Liver (tissue), 9 donors: ENCODE results near the gene MEIOC. TPM values are rescaled to one million over a fixed set of nuclear protein-coding genes. Genes with fewer than 3 reads are reported as not detected.
A peak's percentile ranks its signal among the peaks of the same experiment; 100 is the strongest.
"Not testable (repeated sequence)": the region's sequence is repeated elsewhere in the genome, so short reads cannot be mapped to it uniquely, and the experiment has no call there.

Experiments used
- DNase-seq: peaks from one replicate; pipeline ENCODE4 v3.0.0-alpha.2; 2017; ENCODE audit warnings: low spot score
- H3K27ac ChIP-seq, 2 donors: one replicate each; pipeline ENCODE4 v1.7.0; 2013; ENCODE audit warnings: inconsistent platforms in 2 of 2, low read length in 2 of 2, control low read depth in 1 of 2, low read depth in 1 of 2, mild to moderate bottlenecking in 1 of 2
- H3K27me3 ChIP-seq, 4 donors: one replicate each; pipeline versions ENCODE4 v1.6.1 to v1.7.0; 2013; ENCODE audit warnings: low read length in 3 of 4, inconsistent platforms in 1 of 4, mild to moderate bottlenecking in 1 of 4, moderate library complexity in 1 of 4; ENCODE audit not compliant: control insufficient read depth in 4 of 4, insufficient read depth in 4 of 4
- H3K36me3 ChIP-seq, 4 donors: one replicate each; pipeline versions ENCODE4 v1.6.1 to v1.7.0; 2013; ENCODE audit warnings: low read length in 3 of 4, mild to moderate bottlenecking in 3 of 4, low read depth in 1 of 4, moderate library complexity in 1 of 4; ENCODE audit not compliant: control insufficient read depth in 4 of 4, insufficient read depth in 3 of 4
- H3K4me1 ChIP-seq, 4 donors: one replicate each; pipeline versions ENCODE4 v1.6.1 to v1.7.0; 2013; ENCODE audit warnings: low read length in 3 of 4, mild to moderate bottlenecking in 3 of 4, moderate library complexity in 1 of 4; ENCODE audit not compliant: control insufficient read depth in 4 of 4, insufficient read depth in 4 of 4
- H3K4me3 ChIP-seq, 3 donors: one replicate each; pipeline versions ENCODE4 v1.6.1 to v1.7.0; 2013; ENCODE audit warnings: low read length in 3 of 3, control low read depth in 1 of 3, low read depth in 1 of 3, mild to moderate bottlenecking in 1 of 3
- H3K9ac ChIP-seq, 2 donors: one replicate each; pipeline ENCODE4 v1.7.0; 2013; ENCODE audit warnings: low read length in 2 of 2, mild to moderate bottlenecking in 2 of 2, moderate library complexity in 2 of 2, control low read depth in 1 of 2, low read depth in 1 of 2
- H3K9me3 ChIP-seq, 4 donors: one replicate each; pipeline versions ENCODE4 v1.6.1 to v1.7.0; 2013; ENCODE audit warnings: low read length in 3 of 4; ENCODE audit not compliant: control insufficient read depth in 4 of 4
- EGR1 ChIP-seq, 2 donors: IDR thresholded peaks; 2 replicates each; pipeline ENCODE4 v1.6.1; 2016 to 2018; ENCODE audit warnings: antibody characterized with exemption in 2 of 2, low read depth in 2 of 2
- FOXA1 ChIP-seq: IDR thresholded peaks from 2 replicates; pipeline ENCODE4 v1.6.1; 2016; ENCODE audit warnings: antibody characterized with exemption
- HNF4A ChIP-seq, 2 donors: conservative IDR thresholded peaks; 2 replicates each; pipeline ENCODE4 v1.6.1; 2016; ENCODE audit warnings: antibody characterized with exemption in 2 of 2, mild to moderate bottlenecking in 2 of 2
- JUND ChIP-seq, 2 donors: IDR thresholded peaks; 2 replicates each; pipeline ENCODE4 v1.6.1; 2016; ENCODE audit warnings: antibody characterized with exemption in 2 of 2
- RAD21 ChIP-seq, 2 donors: IDR thresholded peaks; 2 replicates each; pipeline ENCODE4 v1.6.1; 2016; ENCODE audit warnings: antibody characterized with exemption in 2 of 2, mild to moderate bottlenecking in 2 of 2
- SP1 ChIP-seq: IDR thresholded peaks from 2 replicates; pipeline ENCODE4 v1.6.1; 2018; ENCODE audit warnings: antibody characterized with exemption, mild to moderate bottlenecking
- TAF1 ChIP-seq: conservative IDR thresholded peaks from 2 replicates; pipeline ENCODE4 v1.6.1; 2016; ENCODE audit warnings: antibody characterized with exemption, mild to moderate bottlenecking
- WGBS: extraction: QIAGEN DNeasy Blood & Tissue Kit; methylation state at CpG from one replicate; pipeline ENCODE4 v1.1.7; 2013; 5-methylcytosine and 5-hydroxymethylcytosine counted together
- polyA plus RNA-seq, 2 donors: library from polyadenylated mRNA; stranded (reverse) in 1 of 2; unstranded in 1 of 2; fragments of 200-250 nt in 1 of 2; fragments of >200 nt in 1 of 2; fragmentation: Nextera tagmentation in 1 of 2; extraction: Ambion mirVana in 1 of 2; gene quantifications; one replicate each; pipeline versions ENCODE4 v1.2.1 to v1.2.3, GENCODE V29; 2013 to 2015
- total RNA-seq, 2 donors: library from RNA; depleted of rRNA; stranded (reverse); fragments of >200 nt; gene quantifications; one replicate each; pipeline ENCODE4 v1.2.3, GENCODE V29; 2014
- TF ChIP-seq, protein P1 (sequence below): fragments of 150-350 bp; IDR thresholded peaks from 2 replicates; pipeline ENCODE4 v1.5.1; 2017; ENCODE audit warnings: improper control_type of control experiment, low read depth, low read length; ENCODE audit not compliant: missing input control
- donor health status: healthy.
- donor health status: healthy.
- donor health status: healthy.
- donor health status: healthy.
- donor health status: healthy.

Gene MEIOC
- total and polyA plus RNA-seq, 4 donors: 0.31 TPM; not detected in 3

DNA sequence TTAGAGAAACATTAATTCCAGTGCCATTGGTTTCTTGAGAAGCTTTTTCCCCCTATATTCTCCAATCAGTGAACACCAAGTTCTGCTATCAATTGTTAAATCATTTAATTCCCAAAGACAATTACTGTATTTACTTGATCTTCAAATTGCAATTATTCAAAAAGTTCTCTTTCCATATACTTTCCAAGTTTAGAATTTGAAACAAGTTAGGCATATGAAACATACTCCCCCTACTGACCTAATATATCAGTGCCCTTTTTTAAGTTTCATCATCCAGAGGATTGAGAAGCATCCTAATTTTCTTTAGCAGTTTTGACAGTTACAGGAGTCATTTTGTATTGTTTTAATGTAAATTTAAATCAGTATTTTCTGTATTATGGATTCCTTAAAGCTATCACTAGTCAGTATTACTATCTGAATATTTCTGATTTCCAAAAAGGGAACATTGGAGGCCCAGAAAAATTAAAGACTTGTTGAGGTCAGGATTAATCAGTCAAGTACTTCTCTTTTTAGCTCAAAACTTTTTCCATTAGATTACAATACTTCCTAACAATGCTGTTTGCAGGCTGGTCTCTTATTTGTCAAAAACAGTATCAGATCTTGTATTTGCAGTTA lies 16.3 kb downstream of the MEIOC start:
- DNase-seq: no peak
- TF ChIP-seq RAD21 (IDR thresholded peaks at IDR 0.05): peak; percentile 55 to 63
- TF ChIP-seq HNF4A (conservative IDR thresholded peaks at IDR 0.05): no peak
- TF ChIP-seq, protein P1, sequence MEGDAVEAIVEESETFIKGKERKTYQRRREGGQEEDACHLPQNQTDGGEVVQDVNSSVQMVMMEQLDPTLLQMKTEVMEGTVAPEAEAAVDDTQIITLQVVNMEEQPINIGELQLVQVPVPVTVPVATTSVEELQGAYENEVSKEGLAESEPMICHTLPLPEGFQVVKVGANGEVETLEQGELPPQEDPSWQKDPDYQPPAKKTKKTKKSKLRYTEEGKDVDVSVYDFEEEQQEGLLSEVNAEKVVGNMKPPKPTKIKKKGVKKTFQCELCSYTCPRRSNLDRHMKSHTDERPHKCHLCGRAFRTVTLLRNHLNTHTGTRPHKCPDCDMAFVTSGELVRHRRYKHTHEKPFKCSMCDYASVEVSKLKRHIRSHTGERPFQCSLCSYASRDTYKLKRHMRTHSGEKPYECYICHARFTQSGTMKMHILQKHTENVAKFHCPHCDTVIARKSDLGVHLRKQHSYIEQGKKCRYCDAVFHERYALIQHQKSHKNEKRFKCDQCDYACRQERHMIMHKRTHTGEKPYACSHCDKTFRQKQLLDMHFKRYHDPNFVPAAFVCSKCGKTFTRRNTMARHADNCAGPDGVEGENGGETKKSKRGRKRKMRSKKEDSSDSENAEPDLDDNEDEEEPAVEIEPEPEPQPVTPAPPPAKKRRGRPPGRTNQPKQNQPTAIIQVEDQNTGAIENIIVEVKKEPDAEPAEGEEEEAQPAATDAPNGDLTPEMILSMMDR: peak; percentile 30
- no peak for TF ChIP-seq FOXA1
- Histone ChIP-seq H3K36me3 (peaks cover 0 to 3% (median 0%) of the 10 kb centered on the region in 4 donors), H3K27me3 (no peaks in the 10 kb centered on the region), H3K27ac (no peak overlapping the region), H3K4me1 (no peaks in the 10 kb centered on the region), H3K9ac (no peak overlapping the region), H3K9me3 (no peaks in the 10 kb centered on the region), H3K4me3 (no peak overlapping the region)

DNA sequence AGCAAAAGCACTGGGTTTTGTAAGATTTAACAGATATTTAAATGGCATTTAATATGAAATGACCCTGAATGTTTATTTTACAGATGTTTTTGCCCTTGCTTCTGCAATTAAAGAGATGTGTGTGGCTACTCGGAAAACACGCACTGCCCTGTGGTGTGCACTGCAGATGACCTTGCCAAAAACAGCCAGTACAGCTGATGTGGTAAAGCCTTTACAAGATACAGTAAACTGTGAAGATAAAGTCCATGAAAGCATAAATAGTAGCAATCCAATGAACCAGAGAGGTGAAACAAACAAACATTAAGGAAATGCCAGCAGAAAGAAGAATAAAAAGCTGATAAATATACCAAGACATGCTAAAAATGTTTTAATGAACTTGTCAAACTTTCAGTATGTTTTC lies 17.6 kb downstream of the MEIOC start:
- Histone ChIP-seq H3K27me3 (no peaks in the 10 kb centered on the region), H3K27ac (no peak overlapping the region), H3K4me3 (no peak overlapping the region), H3K4me1 (no peaks in the 10 kb centered on the region), H3K36me3 (peaks cover 1 to 13% (median 9%) of the 10 kb centered on the region in 4 donors), H3K9me3 (no peaks in the 10 kb centered on the region), H3K9ac (no peak overlapping the region)
- no peak for DNase-seq
- WGBS: 39% methylated on average over 2 of the region's 2 CpGs
- TF ChIP-seq SP1: no peak

DNA sequence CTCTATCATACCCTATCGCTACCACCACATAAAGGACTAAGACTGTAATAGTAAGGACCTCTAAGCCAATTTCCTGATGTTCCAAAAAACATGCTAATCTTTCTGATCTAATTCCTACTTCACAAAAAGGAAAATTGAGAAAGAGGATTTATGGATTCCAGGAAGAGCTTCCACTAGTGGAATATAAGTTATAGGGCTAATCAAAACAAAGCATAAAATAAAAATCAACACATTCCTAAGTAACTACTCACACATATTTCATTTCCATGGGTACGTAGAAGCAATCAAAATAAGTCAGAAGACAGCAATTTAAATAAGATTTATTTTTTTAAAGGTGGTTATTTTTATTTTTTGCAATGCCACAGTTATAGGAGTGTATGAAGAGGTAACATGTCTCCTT lies 20.9 kb downstream of the MEIOC start:
- H3K9ac ChIP-seq: no peak overlapping the region
- no peaks in the 10 kb centered on the region for H3K4me1 ChIP-seq
- 70% methylated on average over 2 of the region's 2 CpGs for WGBS
- TF ChIP-seq, protein P1: no peak
- TF ChIP-seq SP1 (no peak), JUND (IDR thresholded peaks at IDR 0.05) (no peak), EGR1 (IDR thresholded peaks at IDR 0.05; ENCODE audit: low read depth in 2 of 2) (no peak), TAF1 (no peak)
- no peak for DNase-seq
- H3K27ac ChIP-seq: no peak overlapping the region
- H3K36me3 ChIP-seq: peaks cover 3 to 35% (median 26%) of the 10 kb centered on the region in 4 donors
- no peaks in the 10 kb centered on the region for H3K27me3 ChIP-seq
- H3K9me3 ChIP-seq: no peaks in the 10 kb centered on the region
- H3K4me3 ChIP-seq: no peak overlapping the region

DNA sequence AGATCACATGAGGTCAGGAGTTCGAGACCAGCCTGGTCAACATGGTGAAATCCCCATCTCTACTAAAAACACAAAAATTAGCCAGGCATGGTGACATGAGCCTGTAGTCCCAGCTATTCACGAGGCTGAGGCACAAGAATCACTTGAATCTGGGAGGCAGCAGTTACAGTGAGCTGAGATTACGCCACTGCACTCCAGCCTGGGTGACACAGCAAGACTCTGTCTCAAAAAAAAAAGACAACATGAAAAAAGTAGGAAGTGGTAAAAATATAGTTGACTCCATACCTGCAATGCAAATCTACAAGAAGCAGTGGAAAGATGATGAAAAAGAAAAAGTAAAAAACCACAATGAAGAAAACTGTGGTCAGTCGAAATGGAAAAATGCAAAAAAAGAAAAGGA lies 27.0 kb downstream of the MEIOC start:
- not testable (repeated sequence) for H3K4me3 ChIP-seq, H3K9ac ChIP-seq, H3K9me3 ChIP-seq, H3K27ac ChIP-seq, H3K4me1 ChIP-seq, H3K27me3 ChIP-seq, DNase-seq
- WGBS: 92% methylated on average over 4 of the region's 4 CpGs
- H3K36me3 ChIP-seq: peaks cover 5 to 43% (median 34%) of the 10 kb centered on the region in 4 donors
